HTR-8/SVneo (cell line): ENCODE data around the gene HSPA9.
A peak's percentile ranks its signal among the peaks of the same experiment; 100 is the strongest.

Experiments
- DNase-seq: peaks from one replicate; pipeline ENCODE4 v3.0.0; 2011; ENCODE audit warnings: low spot score, mixed read lengths; ENCODE audit not compliant: insufficient read length
- FAIRE-seq: peaks from 2 replicates; lab custom pipeline; 2011; peaks lifted over from hg19 to GRCh38; lab: Jason Lieb, UNC

The HSPA9 gene

DNA sequence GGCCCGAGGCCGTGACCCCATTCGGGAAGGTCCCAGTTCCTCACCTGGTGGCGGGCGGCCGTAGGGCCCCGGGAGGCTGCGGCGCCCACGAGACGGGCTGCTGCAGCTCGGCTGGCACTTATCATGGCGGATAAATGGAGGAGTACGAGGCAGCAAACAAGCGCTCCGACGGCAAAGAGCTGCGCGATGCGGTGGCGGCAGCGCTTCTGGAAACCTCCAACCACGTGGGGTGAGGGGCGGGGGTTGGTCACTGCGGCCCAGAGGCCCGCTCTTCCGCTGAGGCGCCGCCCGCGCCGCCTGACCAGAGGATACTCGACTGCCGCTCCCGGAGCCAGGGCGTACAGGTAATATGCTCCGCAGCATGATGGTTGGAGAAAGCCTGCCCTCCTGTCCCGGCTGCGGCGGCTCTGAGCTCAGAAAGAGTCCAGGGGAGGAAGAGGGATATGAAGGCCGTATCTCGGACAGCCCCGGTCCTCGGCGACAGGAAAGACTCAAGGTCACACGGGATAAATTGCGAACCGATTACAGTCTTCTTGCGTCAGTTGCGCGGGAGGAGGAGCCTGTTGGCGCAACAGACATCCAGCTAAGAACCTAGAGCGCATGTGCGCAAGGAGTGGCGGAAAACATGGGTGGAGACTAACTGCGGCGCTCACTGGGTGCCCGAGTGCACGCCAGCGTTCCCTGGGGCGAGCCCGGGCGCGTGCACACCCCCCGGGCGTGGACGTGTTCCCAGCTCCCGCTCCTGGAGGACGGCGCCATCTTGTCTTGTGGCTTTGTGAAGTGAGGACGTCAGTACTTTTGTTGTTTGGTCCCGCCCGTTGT is at the start of gene HSPA9:
HSPA9 (minus strand) TSS at position 208 of the 822 bp plus-strand sequence; CDS start at position 125, 83 bp downstream.
- peak; percentile 94 for FAIRE-seq

DNA sequence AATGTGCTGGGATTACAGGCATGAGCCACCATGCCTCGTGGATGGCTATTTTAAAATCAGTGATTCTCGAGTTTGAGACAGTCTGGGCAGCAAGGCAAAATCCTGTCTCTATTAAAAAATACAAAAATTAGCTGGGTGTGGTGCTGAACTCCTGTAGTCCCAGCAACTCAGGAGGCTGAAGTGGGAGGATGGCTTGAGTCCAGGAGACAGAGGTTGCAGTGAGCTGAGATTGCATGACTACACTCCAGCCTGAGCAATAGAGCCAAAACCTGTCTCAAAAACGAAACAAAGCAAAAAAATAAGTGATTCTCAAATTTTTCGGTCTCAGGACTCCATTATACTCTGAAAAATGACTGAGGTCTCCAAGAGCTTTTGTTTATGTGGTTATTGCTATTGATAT is 47.9 kb upstream of the HSPA9 start:
- no peak for DNase-seq
- no peak for FAIRE-seq

More for the DNA sequence above, at the start of gene HSPA9:
- peak; percentile 99 for DNase-seq

DNA sequence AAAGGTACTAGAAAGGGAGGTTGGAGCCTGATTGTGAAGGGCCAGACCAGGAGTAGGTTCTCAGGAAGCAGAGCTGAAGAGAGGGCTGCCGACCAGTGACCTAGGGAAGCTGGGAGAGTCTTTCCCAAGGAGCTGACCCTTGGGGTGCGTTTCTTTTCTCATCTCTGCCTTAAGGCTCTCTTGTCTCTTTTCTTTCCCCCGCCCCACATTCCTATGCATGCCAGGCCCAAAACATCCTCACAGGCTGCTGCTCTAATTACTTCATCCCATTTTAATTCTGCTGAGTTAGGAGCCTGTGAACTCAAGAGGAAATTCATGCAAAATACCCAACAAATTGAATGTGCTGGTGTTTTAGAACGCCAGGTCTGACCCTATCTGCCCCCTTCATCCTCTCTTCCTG is 46.9 kb upstream of the HSPA9 start:
- FAIRE-seq: no peak
- DNase-seq: no peak

GRCh38 chr5:138620663-138621224 is 45.5 kb upstream of the HSPA9 start:
- no peak for DNase-seq
- FAIRE-seq: no peak

- FAIRE-seq: no peak
Observed at GRCh38 chr5:138616508-138616907, 41.3 kb upstream of the HSPA9 start.

GRCh38 chr5:138615461-138615860 is 40.3 kb upstream of the HSPA9 start:
- DNase-seq (no peak), FAIRE-seq (no peak)

More at GRCh38 chr5:138616508-138616907, 41.3 kb upstream of the HSPA9 start:
- no peak for DNase-seq

DNA sequence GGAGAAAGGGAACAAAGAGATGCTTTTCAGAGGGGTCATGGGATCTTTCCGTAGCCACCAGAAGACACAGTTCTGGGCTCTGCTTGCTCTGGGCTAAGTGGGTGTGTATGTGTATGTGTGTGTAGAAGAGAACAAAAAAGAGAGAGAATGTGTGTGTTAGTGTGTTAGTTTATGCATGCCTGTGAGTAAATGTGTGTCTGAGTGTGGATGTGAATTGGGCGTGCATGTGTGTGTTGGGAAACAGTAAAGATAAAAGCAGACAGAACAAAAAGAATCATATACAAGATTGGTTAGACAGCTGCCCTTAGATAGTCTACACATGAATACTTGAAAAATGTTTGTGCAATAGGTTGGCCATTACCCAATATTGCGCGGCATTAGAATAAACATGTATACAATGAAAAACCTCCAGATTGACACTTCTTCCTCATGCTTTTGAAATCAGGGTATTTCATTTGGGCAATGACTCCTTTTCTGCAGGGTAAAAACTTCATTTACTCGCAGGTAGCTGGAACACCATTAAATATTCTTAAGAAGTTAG is 36.5 kb upstream of the HSPA9 start:
- DNase-seq (no peak), FAIRE-seq (no peak)

DNA sequence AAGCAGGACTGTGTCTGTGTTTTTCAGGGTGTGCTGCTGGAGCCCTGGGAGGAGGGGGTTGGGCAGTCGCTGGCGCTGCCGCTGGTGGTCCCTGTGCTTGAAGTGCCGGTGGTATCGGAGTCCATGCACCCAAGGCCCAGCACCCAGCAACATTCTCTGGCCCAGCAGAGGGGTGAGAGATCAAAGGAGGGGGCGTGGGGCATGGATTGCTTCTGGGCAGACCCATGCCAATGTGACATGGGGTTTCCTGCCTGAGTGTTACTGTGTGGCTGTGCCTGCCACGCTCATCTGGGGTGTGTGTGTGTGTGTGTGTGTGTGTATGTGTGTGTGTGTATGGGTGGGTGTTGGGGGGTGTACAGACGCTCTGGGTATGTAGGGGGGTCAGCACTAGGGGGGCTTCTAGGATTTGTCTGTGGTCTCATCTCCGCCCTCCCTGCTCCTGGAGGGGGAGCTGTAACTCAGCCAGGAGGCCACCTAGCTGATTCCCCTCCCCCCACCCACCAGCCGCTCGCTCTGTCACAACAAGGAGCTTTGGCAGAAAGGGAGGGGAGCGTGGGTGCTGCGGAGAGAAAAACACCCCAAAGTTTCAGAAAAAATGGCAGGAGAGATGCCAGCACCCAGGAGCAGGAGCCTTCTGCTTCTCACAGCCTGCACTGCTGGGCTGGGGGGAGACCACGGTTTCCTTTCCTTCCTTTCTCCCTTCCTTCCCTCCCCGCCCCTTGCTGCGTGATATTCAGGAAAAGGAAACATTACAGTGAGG is 35.9 kb upstream of the HSPA9 start:
- no peak for FAIRE-seq
- no peak for DNase-seq

GRCh38 chr5:138610415-138610917 is 35.3 kb upstream of the HSPA9 start:
- DNase-seq (no peak), FAIRE-seq (no peak)

- no peak for FAIRE-seq
- DNase-seq: no peak
Observed at GRCh38 chr5:138606378-138607064, 31.3 kb upstream of the HSPA9 start.

GRCh38 chr5:138605254-138605972 is 30.2 kb upstream of the HSPA9 start:
- FAIRE-seq: no peak
- DNase-seq: no peak

GRCh38 chr5:138604176-138604785 is 29.1 kb upstream of the HSPA9 start:
- DNase-seq: no peak
- FAIRE-seq: no peak

GRCh38 chr5:138603249-138603920 is 28.2 kb upstream of the HSPA9 start:
- DNase-seq: no peak
- no peak for FAIRE-seq

DNA sequence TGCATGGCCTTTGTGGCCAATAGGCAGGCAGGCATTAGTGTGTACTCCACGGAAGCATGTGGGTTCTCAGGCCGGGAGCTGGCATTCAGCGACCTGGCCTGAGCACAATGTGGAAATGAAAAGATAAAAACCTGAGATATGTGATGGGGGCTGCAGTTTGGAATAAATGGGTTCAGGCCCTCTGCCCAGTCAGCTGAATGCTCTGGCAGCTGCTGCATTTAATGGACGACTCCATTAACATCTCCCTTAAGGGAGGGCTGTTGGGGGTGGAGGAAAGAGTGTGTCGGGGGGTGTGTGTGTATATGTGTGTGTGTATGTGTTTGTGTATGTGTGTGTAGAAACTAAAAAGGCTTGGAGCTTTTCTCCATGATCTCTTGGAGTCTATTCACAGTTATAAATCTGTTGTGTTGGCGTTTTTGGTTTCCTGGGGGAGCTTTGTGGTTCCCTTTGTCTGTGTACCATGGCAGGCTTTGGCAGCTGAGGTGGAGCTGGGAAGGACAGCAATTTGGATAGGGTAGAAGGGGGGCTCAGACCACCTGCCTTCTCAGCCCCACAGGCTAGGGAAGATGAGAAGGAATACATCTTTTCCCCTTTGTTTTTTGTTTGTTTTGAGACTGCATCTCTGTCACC is 27.3 kb upstream of the HSPA9 start:
- FAIRE-seq (no peak), DNase-seq (no peak)

GRCh38 chr5:138601444-138601843 is 26.2 kb upstream of the HSPA9 start:
- DNase-seq (no peak), FAIRE-seq (no peak)

- FAIRE-seq: no peak
- DNase-seq: no peak
Observed at GRCh38 chr5:138600446-138600845, 25.2 kb upstream of the HSPA9 start.

DNA sequence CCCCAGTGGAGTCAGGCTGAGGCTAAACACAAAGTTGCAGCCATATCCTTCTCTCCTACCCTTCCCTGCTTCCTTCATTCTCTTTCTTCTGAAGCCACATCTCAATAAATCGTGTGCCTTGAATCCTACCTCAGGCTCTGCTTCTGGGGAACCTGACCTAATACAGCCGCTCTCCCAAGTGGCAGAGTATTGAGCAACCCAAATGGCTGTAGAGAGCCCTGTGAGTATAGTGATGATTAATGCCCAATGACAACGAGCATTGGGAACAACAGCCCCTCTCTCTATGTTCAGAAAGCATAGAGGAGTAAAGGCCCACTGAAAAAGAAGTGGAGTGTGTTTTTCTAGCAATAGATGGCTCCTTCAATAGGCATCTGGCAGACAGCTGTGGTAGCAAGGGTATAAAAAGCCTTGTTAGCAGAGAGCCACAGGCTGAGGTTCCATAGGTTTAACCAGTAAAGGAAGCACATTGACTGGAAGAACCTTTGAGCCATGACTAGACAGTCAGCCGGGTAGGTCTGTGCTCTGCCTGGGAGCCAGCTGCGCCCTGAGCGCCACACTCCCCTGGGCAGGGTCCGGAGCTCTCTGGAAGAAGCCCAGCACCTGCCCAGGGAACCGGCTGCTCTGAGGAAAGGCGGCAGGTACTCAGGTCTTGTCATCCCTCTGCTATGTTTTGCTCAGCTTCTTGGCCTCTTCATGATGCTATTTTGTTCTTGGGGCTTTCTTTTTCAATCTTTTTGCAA is 22.6 kb upstream of the HSPA9 start:
- no peak for DNase-seq
- no peak for FAIRE-seq
